GM12878 (cell line): ENCODE data around the gene NAA25. TPM values are rescaled to one million over a fixed set of nuclear protein-coding genes. Genes with fewer than 3 reads are reported as not detected.

Experiments
- ATAC-seq: fragments of 200-7000 bp; cut with Tn5 transposase; 3 replicates; pipeline ENCODE4 v1.9.1; 2020; ENCODE audit warnings: mild to moderate bottlenecking, moderate library complexity
- BruUV-seq: library from RNA; stranded (reverse); fragments of 400-500 nt; replicated peaks from 2 replicates; lab custom pipeline; 2021; lab: Mats Ljungman, UMichigan
- CTCF ChIA-PET: fragments of 300-600 bp; sonication (Branson Sonifier 250); formaldehyde crosslinking; extraction: SDS; loops from one replicate; lab custom pipeline; 2021; ENCODE audit warnings: inconsistent platforms; lab: Yijun Ruan, JAX
- POLR2A ChIA-PET: fragments of 350-600 bp; formaldehyde crosslinking; extraction: SDS; loops from one replicate; lab custom pipeline; 2021; ENCODE audit warnings: inconsistent platforms; lab: Charles Lee
- RAD21 ChIA-PET: fragments of 300-600 bp; sonication (Branson Sonifier 250); formaldehyde crosslinking; loops from one replicate; lab custom pipeline; 2023; ENCODE audit warnings: antibody characterized with exemption; ENCODE audit not compliant: unreplicated experiment; lab: Charles Lee
- SMC1A ChIA-PET: fragments of 300-600 bp; sonication (Branson Sonifier 250); formaldehyde crosslinking; loops from one replicate; lab custom pipeline; 2023; ENCODE audit not compliant: unreplicated experiment, uncharacterized antibody; lab: Charles Lee
- DNase-seq: peaks from one replicate; pipeline ENCODE4 v3.0.0-alpha.2; 2011; ENCODE audit warnings: low read depth, low spot score
- FAIRE-seq: peaks from 3 replicates; lab custom pipeline; 2011; peaks lifted over from hg19 to GRCh38; lab: Jason Lieb, UNC
- H2AFZ ChIP-seq: 2 replicates; pipeline ENCODE4 v1.6.0; 2011; ENCODE audit warnings: low read depth, low read length, control low read depth; ENCODE audit not compliant: control insufficient read depth
- H3K27ac ChIP-seq: 2 replicates; pipeline ENCODE4 v1.5.1; 2011; ENCODE audit warnings: control low read depth; ENCODE audit not compliant: control insufficient read depth, insufficient read depth
- H3K27me3 ChIP-seq, 2 experiments: replicated peaks in 1 of 2; 2 replicates each; pipeline versions ENCODE4 v1.6.0 to v1.6.1; 2011; ENCODE audit warnings: low read length in 1 of 2; ENCODE audit not compliant: control insufficient read depth in 2 of 2, insufficient read depth in 2 of 2
- H3K36me3 ChIP-seq, 2 experiments: 2 replicates each; pipeline ENCODE4 v1.5.1; 2011; ENCODE audit warnings: low read length in 1 of 2; ENCODE audit not compliant: control insufficient read depth in 2 of 2, insufficient read depth in 2 of 2
- H3K4me1 ChIP-seq: 2 replicates; pipeline ENCODE4 v1.6.1; 2011; ENCODE audit warnings: mild to moderate bottlenecking, low read length, moderate library complexity, mixed read lengths; ENCODE audit not compliant: control insufficient read depth, insufficient read depth
- H3K4me2 ChIP-seq: 2 replicates; pipeline ENCODE4 v1.6.0; 2011; ENCODE audit warnings: control low read depth; ENCODE audit not compliant: control insufficient read depth, insufficient read depth
- H3K4me3 ChIP-seq: fragments of 200-600 bp; sonication (generic); 2 replicates; pipeline ENCODE4 v1.5.1; 2016
- H3K79me2 ChIP-seq: 2 replicates; pipeline ENCODE4 v1.6.0; 2011; ENCODE audit warnings: low read length; ENCODE audit not compliant: control insufficient read depth, insufficient read depth
- H3K9ac ChIP-seq: 2 replicates; pipeline ENCODE4 v1.8.0; 2011; ENCODE audit warnings: low read length, control low read depth, mixed read lengths; ENCODE audit not compliant: control insufficient read depth, insufficient read depth
- H3K9me3 ChIP-seq: replicated peaks from 3 replicates; pipeline ENCODE4 v1.5.1; 2011; ENCODE audit warnings: mild to moderate bottlenecking, low read length; ENCODE audit not compliant: control insufficient read depth, insufficient read depth
- H4K20me1 ChIP-seq: 2 replicates; pipeline ENCODE4 v1.6.0; 2011; ENCODE audit not compliant: control insufficient read depth, insufficient read depth
- BMI1 ChIP-seq: fragments of 450-650 bp; IDR thresholded peaks from 2 replicates; pipeline ENCODE4 v1.6.1; 2016; ENCODE audit warnings: mild to moderate bottlenecking, moderate library complexity, borderline replicate concordance
- CHD2 ChIP-seq: IDR thresholded peaks from 2 replicates; pipeline ENCODE4 v1.6.1; 2011; ENCODE audit warnings: low read depth, low read length, improper control_type of control experiment, borderline replicate concordance
- CREB1 ChIP-seq: IDR thresholded peaks from 2 replicates; pipeline ENCODE4 v1.6.1; 2012; ENCODE audit warnings: low read depth, mild to moderate bottlenecking, inconsistent platforms
- EGR1 ChIP-seq, 2 experiments: IDR thresholded peaks; 1 replicate in 1 of 2; 2 replicates in 1 of 2; pipeline ENCODE4 v1.6.1; 2011 to 2012; ENCODE audit warnings: low read depth in 2 of 2, low read length in 2 of 2, borderline replicate concordance in 1 of 2, mild to moderate bottlenecking in 1 of 2, moderate library complexity in 1 of 2
- IKZF1 ChIP-seq: fragments of 450-650 bp; conservative IDR thresholded peaks from 2 replicates; pipeline ENCODE4 v1.6.1; 2017; ENCODE audit warnings: antibody characterized with exemption, mild to moderate bottlenecking
- KDM1A ChIP-seq: fragments of 200-600 bp; sonication (generic); IDR thresholded peaks from 2 replicates; pipeline ENCODE4 v1.6.1; 2016; ENCODE audit warnings: borderline replicate concordance
- MEF2A ChIP-seq: IDR thresholded peaks from 2 replicates; pipeline ENCODE4 v1.6.1; 2011; ENCODE audit warnings: low read depth, mild to moderate bottlenecking, low read length, moderate library complexity; ENCODE audit not compliant: insufficient read depth
- MEF2B ChIP-seq: fragments of 450-650 bp; IDR thresholded peaks from 2 replicates; pipeline ENCODE4 v1.6.1; 2018; ENCODE audit warnings: mild to moderate bottlenecking, moderate library complexity; ENCODE audit not compliant: partially characterized antibody, poor library complexity, severe bottlenecking
- PKNOX1 ChIP-seq: fragments of 450-650 bp; IDR thresholded peaks from 2 replicates; pipeline ENCODE4 v1.6.1; 2016; ENCODE audit warnings: mild to moderate bottlenecking
- RCOR1 ChIP-seq: conservative IDR thresholded peaks from 2 replicates; pipeline ENCODE4 v1.6.1; 2012; ENCODE audit warnings: low read depth, low read length, improper control_type of control experiment
- SMARCA5 ChIP-seq: fragments of 450-650 bp; IDR thresholded peaks from 2 replicates; pipeline ENCODE4 v1.6.1; 2017; ENCODE audit warnings: mild to moderate bottlenecking
- SP1 ChIP-seq: IDR thresholded peaks from one replicate; pipeline ENCODE4 v1.6.1; 2011; ENCODE audit warnings: low read depth, low read length
- SREBF2 ChIP-seq: IDR thresholded peaks from 2 replicates; pipeline ENCODE4 v1.6.1; 2012; ENCODE audit warnings: mild to moderate bottlenecking, low read length
- SRF ChIP-seq, 2 experiments: IDR thresholded peaks; 2 replicates each; pipeline ENCODE4 v1.6.1; 2011; ENCODE audit warnings: low read depth in 2 of 2, low read length in 2 of 2, mild to moderate bottlenecking in 1 of 2, moderate library complexity in 1 of 2
- TBL1XR1 ChIP-seq: IDR thresholded peaks from 2 replicates; pipeline ENCODE4 v1.6.1; 2012; ENCODE audit warnings: low read depth, low read length, improper control_type of control experiment
- TCF12 ChIP-seq: IDR thresholded peaks from 2 replicates; pipeline ENCODE4 v1.6.1; 2011; ENCODE audit warnings: low read depth, mild to moderate bottlenecking, low read length
- WGBS: methylation state at CpG from one replicate; pipeline ENCODE4 v1.1.6; 2016; ENCODE audit warnings: low lambda C conversion rate; ENCODE audit not compliant: insufficient replicate concordance, insufficient coverage; ENCODE audit errors: missing lambda C conversion rate; 5-methylcytosine and 5-hydroxymethylcytosine counted together
- in situ Hi-C: fragments of 300-500 bp; cut with MboI; formaldehyde crosslinking; loops from 9 replicates; pipeline ENCODE4 v1.14.3; 2018; ENCODE audit warnings: mixed read lengths
- intact Hi-C: fragments of 100-400 bp; cut with micrococcal nuclease; formaldehyde crosslinking; loops from one replicate; pipeline ENCODE4 v1.14.2; 2022; ENCODE audit not compliant: unreplicated experiment
- polyA plus RNA-seq, 11 experiments: library from polyadenylated mRNA; depleted of rRNA in 4 of 11; unstranded in 6 of 11; stranded (reverse) in 5 of 11; fragments of >200 nt; fragmentation: Nextera tagmentation in 4 of 11; fragmentation: Illumina TruSeq in 1 of 11; extraction: Ambion mirVana in 4 of 11; extraction: Trizol in 1 of 11; gene quantifications; 1 replicate in 1 of 11; 2 replicates in 10 of 11; pipeline versions ENCODE4 v1.2.1 to v1.2.3, GENCODE V29; 2011 to 2016; ENCODE audit warnings: inconsistent platforms in 2 of 11, missing spikeins in 2 of 11, low read depth in 1 of 11
- total RNA-seq, 4 experiments: library from RNA; depleted of rRNA in 3 of 4; stranded (reverse); fragments of >200 nt in 3 of 4; fragmentation: Illumina TruSeq in 1 of 4; extraction: Trizol in 1 of 4; gene quantifications; 2 replicates each; pipeline versions ENCODE4 v1.2.1 to v1.2.3, GENCODE V29; 2013 to 2021
- TF ChIP-seq, protein P1 (sequence below): IDR thresholded peaks from 2 replicates; pipeline ENCODE4 v1.6.1; 2012; ENCODE audit warnings: low read depth, low read length, improper control_type of control experiment
- TF ChIP-seq, protein P2 (sequence below): fragments of 450-650 bp; IDR thresholded peaks from 2 replicates; pipeline ENCODE4 v1.6.1; 2017; ENCODE audit warnings: mild to moderate bottlenecking, moderate library complexity

The NAA25 gene
- total and polyA plus RNA-seq, 10 of the 15 experiments (the other 5 are each of a cell fraction or from before 2014, with no cell fraction given): 15.0 to 39.2 (median 29.4) TPM

- peak overlapping the region; percentile 3; the same call in 1 of the 2 replicates for H3K9ac ChIP-seq
- no peak for FAIRE-seq
- in situ Hi-C loops: no loop called here
- TF ChIP-seq KDM1A (no peak), TBL1XR1 (0 out of 2 replicates have a peak, but pooled peaks have one; percentile 51), CHD2 (no peak), MEF2B (peak; percentile 68), SMARCA5 (0 out of 2 replicates have a peak, but pooled peaks have one; percentile 24), EGR1 (IDR thresholded peaks at IDR 0.05; ENCODE audit: borderline replicate concordance in 1 of 2, low read depth in 2 of 2, low read length in 2 of 2) (no peak), CREB1 (0 out of 2 replicates have a peak, but pooled peaks have one; percentile 16), BMI1 (no peak), SRF (IDR thresholded peaks at IDR 0.05; ENCODE audit: low read depth in 2 of 2, low read length in 2 of 2) (no peak), TCF12 (no peak), SP1 (no peak), PKNOX1 (peak; percentile 20; the same call in 1 of the 2 replicates), IKZF1 (peak; percentile 86), RCOR1 (0 out of 2 replicates have a peak, but pooled peaks have one; percentile 41), MEF2A (0 out of 2 replicates have a peak, but pooled peaks have one; percentile 43), SREBF2 (no peak)
- TF ChIP-seq, protein P1, sequence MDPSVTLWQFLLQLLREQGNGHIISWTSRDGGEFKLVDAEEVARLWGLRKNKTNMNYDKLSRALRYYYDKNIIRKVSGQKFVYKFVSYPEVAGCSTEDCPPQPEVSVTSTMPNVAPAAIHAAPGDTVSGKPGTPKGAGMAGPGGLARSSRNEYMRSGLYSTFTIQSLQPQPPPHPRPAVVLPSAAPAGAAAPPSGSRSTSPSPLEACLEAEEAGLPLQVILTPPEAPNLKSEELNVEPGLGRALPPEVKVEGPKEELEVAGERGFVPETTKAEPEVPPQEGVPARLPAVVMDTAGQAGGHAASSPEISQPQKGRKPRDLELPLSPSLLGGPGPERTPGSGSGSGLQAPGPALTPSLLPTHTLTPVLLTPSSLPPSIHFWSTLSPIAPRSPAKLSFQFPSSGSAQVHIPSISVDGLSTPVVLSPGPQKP: no peak
- TF ChIP-seq, protein P2, sequence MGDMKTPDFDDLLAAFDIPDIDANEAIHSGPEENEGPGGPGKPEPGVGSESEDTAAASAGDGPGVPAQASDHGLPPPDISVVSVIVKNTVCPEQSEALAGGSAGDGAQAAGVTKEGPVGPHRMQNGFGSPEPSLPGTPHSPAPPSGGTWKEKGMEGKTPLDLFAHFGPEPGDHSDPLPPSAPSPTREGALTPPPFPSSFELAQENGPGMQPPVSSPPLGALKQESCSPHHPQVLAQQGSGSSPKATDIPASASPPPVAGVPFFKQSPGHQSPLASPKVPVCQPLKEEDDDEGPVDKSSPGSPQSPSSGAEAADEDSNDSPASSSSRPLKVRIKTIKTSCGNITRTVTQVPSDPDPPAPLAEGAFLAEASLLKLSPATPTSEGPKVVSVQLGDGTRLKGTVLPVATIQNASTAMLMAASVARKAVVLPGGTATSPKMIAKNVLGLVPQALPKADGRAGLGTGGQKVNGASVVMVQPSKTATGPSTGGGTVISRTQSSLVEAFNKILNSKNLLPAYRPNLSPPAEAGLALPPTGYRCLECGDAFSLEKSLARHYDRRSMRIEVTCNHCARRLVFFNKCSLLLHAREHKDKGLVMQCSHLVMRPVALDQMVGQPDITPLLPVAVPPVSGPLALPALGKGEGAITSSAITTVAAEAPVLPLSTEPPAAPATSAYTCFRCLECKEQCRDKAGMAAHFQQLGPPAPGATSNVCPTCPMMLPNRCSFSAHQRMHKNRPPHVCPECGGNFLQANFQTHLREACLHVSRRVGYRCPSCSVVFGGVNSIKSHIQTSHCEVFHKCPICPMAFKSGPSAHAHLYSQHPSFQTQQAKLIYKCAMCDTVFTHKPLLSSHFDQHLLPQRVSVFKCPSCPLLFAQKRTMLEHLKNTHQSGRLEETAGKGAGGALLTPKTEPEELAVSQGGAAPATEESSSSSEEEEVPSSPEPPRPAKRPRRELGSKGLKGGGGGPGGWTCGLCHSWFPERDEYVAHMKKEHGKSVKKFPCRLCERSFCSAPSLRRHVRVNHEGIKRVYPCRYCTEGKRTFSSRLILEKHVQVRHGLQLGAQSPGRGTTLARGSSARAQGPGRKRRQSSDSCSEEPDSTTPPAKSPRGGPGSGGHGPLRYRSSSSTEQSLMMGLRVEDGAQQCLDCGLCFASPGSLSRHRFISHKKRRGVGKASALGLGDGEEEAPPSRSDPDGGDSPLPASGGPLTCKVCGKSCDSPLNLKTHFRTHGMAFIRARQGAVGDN: no peak
Measured at GRCh38 chr12:112130441-112130998, 21.9 kb upstream of the NAA25 start.

More at GRCh38 chr12:112130441-112130998, 21.9 kb upstream of the NAA25 start:
- Histone ChIP-seq H3K9me3 (no peaks in the 10 kb centered on the region), H3K4me3 (peak overlapping the region; percentile 43), H4K20me1 (no peaks in the 10 kb centered on the region), H3K79me2 (peaks cover 74% of the 10 kb centered on the region), H3K4me2 (peak overlapping the region; percentile 81), H3K27me3 (no peaks in the 10 kb centered on the region), H2AFZ (peak overlapping the region; percentile 47), H3K4me1 (peaks cover 16% of the 10 kb centered on the region), H3K36me3 (peaks cover 2 to 12% of the 10 kb centered on the region in 2 experiments; a peak in 3 of 4 replicates), H3K27ac (peak overlapping the region; percentile 72)
- SMC1A ChIA-PET: interaction anchor here (0.5 to 5.2 kb wide), 16 partner anchors 9 to 249 kb away, joined by 3 to 72 read pairs (median 4); partner anchors contain the start of gene NAA25
- peak; percentile 67 for ATAC-seq
- POLR2A ChIA-PET: interaction anchor here (0.6 to 11.5 kb wide), 9 partner anchors 14 to 453 kb away, joined by 3 to 161 read pairs (median 6); partner anchors contain the start of genes ERP29 and NAA25
- RAD21 ChIA-PET: interaction anchor here (0.8 to 5.0 kb wide), 9 partner anchors 17 to 186 kb away, joined by 3 to 59 read pairs (median 3); partner anchors contain the start of genes ERP29, NAA25 and TMEM116
- intact Hi-C loops: loop anchor here (2.0 kb wide), 1 partner anchor 22 kb away; the partner anchor contains the start of gene NAA25
- no TSS peak for BruUV-seq
- peak; percentile 70 for DNase-seq
- WGBS: 0% methylated on average over 2 of the region's 2 CpGs
- CTCF ChIA-PET: interaction anchor here (0.8 to 2.1 kb wide), 6 partner anchors 23 to 256 kb away, joined by 3 to 8 read pairs (median 4); no protein-coding TSS in a partner anchor
